Stimulated activated CD8-positive, alpha-beta memory T cell treated with anti-CD3 and anti-CD28 coated beads, Interleukin-4, amount 100 ng/mL, for 48 hours (primary cell): ENCODE measurements around the gene TPO.

Experiments
- DNase-seq: peaks from one replicate; pipeline ENCODE4 v3.0.0-alpha.2; 2020

Gene TPO

GRCh38 chr2:1588051-1588977 lies 175.1 kb downstream of the TPO start:
- no peak for DNase-seq

DNA sequence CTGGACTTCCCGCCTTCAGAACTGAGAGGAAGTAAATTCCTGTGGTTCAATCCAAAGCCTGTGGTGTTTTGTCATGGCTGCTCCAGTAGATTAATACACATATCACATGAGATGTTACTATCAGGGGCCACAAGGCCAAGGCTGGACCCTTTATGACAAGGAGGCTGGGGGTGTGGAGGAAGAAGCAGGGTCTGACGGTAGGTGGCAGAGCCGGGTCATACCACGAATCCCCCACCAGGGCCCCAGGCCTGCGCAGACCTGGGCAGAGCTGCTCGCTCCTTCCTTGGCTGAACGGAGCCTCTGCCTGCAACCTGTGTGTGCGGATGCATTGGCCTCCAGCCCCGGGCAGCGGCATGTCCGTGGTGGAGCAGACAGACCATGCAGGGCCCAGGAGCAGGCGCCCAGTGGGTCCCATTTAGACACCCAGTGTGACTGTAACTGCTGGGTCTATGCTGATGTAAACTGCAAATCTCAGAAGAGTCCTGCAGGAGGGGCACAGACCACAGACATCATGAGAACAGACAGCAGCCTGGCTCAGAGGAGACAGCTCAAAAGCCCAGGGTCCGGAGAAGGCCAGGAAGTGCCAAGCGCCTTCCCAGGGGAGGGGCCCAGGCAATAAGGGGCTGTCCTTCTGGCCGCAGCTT lies 175.8 kb downstream of the TPO start:
- no peak for DNase-seq

DNA sequence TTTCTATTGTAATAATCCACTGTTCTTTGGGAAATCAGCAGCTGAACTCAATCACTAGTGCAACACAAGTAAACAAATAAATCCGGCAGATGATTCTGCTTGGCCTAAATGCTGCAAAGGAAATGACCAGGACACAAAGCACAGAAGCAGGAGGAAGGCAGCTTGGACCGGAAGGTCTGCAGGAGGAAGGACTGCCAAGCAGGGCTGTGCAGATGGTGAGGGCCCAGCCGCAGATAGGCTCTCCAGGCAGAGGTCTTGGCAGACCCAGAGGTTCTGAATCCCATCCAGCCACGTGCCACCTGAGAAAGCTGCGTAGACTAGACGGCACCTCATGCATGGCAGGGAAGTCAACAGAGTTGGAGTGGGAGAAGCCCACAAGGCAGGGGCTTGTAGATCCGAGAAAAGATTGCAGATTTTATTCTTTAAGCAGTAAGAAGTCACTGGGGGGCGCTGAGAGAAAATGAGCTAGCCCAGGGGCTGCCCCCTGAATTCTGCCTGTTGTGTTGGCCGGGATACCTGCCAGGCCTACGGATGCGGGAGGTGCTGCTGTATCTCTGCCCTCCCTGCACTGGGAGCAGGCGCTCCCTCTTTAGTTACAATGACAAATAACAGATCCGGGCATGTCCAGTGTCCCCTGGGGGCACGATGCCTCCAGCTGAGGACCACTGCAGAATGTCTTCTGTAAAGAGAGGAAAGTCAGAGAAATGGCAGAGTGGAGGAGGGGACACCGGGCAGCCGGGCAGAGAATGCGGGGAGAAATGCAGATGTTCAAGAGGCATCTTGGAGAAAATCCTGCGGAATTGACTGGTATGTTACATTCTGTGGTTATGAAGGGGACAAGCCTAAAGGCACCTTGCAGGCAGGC lies 177.6 kb downstream of the TPO start:
- DNase-seq = no peak

GRCh38 chr2:1591461-1591770 lies 178.2 kb downstream of the TPO start:
- DNase-seq = no peak
